Fibroblast of lung (primary cell): ENCODE measurements around the gene NRXN2. TPM values are rescaled to one million over a fixed set of nuclear protein-coding genes. Genes with fewer than 3 reads are reported as not detected.

ENCODE experiments used
- DNase-seq, 2 donors: peaks; one replicate each; pipeline versions ENCODE4 v3.0.0 to v3.0.0-alpha.2; 2010; ENCODE audit warnings: low read depth in 2 of 2
- H2AFZ ChIP-seq: 2 replicates; pipeline ENCODE4 v1.5.1; 2012; ENCODE audit warnings: low read length, control low read depth, inconsistent platforms
- H3K27ac ChIP-seq: 2 replicates; pipeline ENCODE4 v1.5.1; 2011; ENCODE audit warnings: low read length, control low read depth; ENCODE audit not compliant: insufficient read depth
- H3K27me3 ChIP-seq: 2 replicates; pipeline ENCODE4 v1.5.1; 2011; ENCODE audit warnings: mild to moderate bottlenecking, low read length; ENCODE audit not compliant: control insufficient read depth, insufficient read depth
- H3K36me3 ChIP-seq: 2 replicates; pipeline ENCODE4 v1.5.1; 2011; ENCODE audit warnings: low read length; ENCODE audit not compliant: control insufficient read depth, insufficient read depth
- H3K4me1 ChIP-seq: 2 replicates; pipeline ENCODE4 v1.5.1; 2011; ENCODE audit warnings: low read length; ENCODE audit not compliant: control insufficient read depth, insufficient read depth; ENCODE audit errors: extremely low read depth
- H3K4me2 ChIP-seq: 2 replicates; pipeline ENCODE4 v1.5.1; 2011; ENCODE audit warnings: low read length, control low read depth; ENCODE audit not compliant: insufficient read depth; ENCODE audit errors: extremely low read depth
- H3K4me3 ChIP-seq, 4 experiments: fragments of 200-600 bp in 1 of 4; sonication (generic) in 1 of 4; replicated peaks in 1 of 4; 2 replicates each; pipeline ENCODE4 v1.5.1; 2011 to 2016; ENCODE audit warnings: low read length in 4 of 4, low read depth in 3 of 4, mild to moderate bottlenecking in 3 of 4, control low read depth in 2 of 4, inconsistent platforms in 1 of 4, mixed read lengths in 1 of 4; ENCODE audit not compliant: insufficient read depth in 1 of 4; ENCODE audit errors: control extremely low read depth in 1 of 4
- H3K79me2 ChIP-seq: 2 replicates; pipeline ENCODE4 v1.5.1; 2012; ENCODE audit warnings: mild to moderate bottlenecking, low read length, inconsistent platforms; ENCODE audit not compliant: control insufficient read depth, insufficient read depth
- H3K9ac ChIP-seq: 2 replicates; pipeline ENCODE4 v1.5.1; 2011; ENCODE audit warnings: mild to moderate bottlenecking, low read length, control low read depth; ENCODE audit not compliant: insufficient read depth
- H3K9me3 ChIP-seq: 2 replicates; pipeline ENCODE4 v1.5.1; 2012; ENCODE audit warnings: low read depth, low read length; ENCODE audit not compliant: control insufficient read depth, insufficient read depth
- H4K20me1 ChIP-seq: 2 replicates; pipeline ENCODE4 v1.5.1; 2011; ENCODE audit warnings: low read length; ENCODE audit not compliant: control insufficient read depth, insufficient read depth; ENCODE audit errors: extremely low read depth
- EZH2 ChIP-seq: IDR thresholded peaks from 2 replicates; pipeline ENCODE4 v1.5.1; 2012; ENCODE audit warnings: low read length, control low read depth, mild to moderate bottlenecking; ENCODE audit errors: missing control alignments
- polyA plus RNA-seq, 2 donors: library from polyadenylated mRNA; depleted of rRNA in 1 of 2; stranded (reverse) in 1 of 2; unstranded in 1 of 2; fragments of >200 nt; gene quantifications; 2 replicates each; pipeline ENCODE4 v1.2.1, GENCODE V29; 2011 to 2012; ENCODE audit warnings: missing spikeins in 1 of 2
- total RNA-seq: library from RNA; depleted of rRNA; stranded (reverse); fragments of >200 nt; gene quantifications from 2 replicates; pipeline ENCODE4 v1.2.1, GENCODE V29; 2014
- TF ChIP-seq, protein P1 (sequence below), 2 donors: IDR thresholded peaks in 1 of 2; conservative IDR thresholded peaks in 1 of 2; 1 replicate in 1 of 2; 2 replicates in 1 of 2; pipeline ENCODE4 v1.5.1; 2011 to 2012; ENCODE audit warnings: low read length in 2 of 2, control low read depth in 1 of 2, inconsistent platforms in 1 of 2, low read depth in 1 of 2, mild to moderate bottlenecking in 1 of 2

The NRXN2 gene
- total and polyA plus RNA-seq, 2 donors (not counting 1 experiment from before 2014, with no cell fraction given), result under 0.01 to 0.75 TPM

DNA sequence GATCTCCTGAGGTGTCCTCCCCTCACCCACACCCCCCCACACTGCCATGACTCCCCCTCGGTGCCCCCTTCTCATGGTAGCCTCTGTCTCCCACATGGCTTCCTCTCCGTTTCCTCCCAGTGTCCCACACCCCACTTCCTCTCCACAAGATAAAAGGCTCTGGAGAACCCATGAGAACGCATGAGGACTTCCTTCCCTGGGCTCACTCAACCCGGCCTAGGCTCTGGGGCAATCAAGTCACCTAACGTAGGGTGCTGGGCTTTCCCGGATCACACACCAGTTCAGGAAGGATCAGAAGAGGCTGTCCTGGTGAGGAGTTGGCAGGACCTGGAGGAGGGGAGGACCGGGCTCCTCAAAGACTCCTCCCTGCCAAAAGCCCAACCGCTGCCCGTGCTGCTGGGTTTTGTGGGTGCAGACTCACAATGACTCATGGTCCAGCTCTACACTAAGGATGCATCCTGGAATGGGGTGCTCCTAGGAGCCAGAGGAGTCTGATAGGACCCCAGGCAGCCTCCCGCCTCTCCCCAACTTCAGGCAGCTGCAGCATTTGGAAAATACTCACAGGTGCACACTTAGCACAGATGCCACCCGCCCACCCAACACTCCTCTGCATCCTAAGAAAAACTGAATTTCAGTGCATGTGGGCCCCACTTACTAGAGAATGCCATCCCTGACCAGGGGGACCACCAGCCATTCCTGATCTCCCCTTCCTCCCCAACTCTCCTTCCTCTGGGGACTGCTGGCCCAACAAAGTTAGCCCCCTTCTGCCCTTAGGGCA, 110.9 kb downstream of the NRXN2 start:
- no peaks in the 10 kb centered on the region for H3K4me1 ChIP-seq
- no peaks in the 10 kb centered on the region for H3K36me3 ChIP-seq
- H2AFZ ChIP-seq, result no peak overlapping the region
- no peak for TF ChIP-seq EZH2
- TF ChIP-seq, protein P1, sequence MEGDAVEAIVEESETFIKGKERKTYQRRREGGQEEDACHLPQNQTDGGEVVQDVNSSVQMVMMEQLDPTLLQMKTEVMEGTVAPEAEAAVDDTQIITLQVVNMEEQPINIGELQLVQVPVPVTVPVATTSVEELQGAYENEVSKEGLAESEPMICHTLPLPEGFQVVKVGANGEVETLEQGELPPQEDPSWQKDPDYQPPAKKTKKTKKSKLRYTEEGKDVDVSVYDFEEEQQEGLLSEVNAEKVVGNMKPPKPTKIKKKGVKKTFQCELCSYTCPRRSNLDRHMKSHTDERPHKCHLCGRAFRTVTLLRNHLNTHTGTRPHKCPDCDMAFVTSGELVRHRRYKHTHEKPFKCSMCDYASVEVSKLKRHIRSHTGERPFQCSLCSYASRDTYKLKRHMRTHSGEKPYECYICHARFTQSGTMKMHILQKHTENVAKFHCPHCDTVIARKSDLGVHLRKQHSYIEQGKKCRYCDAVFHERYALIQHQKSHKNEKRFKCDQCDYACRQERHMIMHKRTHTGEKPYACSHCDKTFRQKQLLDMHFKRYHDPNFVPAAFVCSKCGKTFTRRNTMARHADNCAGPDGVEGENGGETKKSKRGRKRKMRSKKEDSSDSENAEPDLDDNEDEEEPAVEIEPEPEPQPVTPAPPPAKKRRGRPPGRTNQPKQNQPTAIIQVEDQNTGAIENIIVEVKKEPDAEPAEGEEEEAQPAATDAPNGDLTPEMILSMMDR (conservative IDR thresholded peaks at IDR 0.05 in 1 of 2, IDR thresholded peaks at IDR 0.05 in 1 of 2; ENCODE audit: low read depth in 1 of 2, low read length in 2 of 2), result no peak
- no peak overlapping the region for H3K4me3 ChIP-seq
- no peak overlapping the region for H3K4me2 ChIP-seq
- no peaks in the 10 kb centered on the region for H3K9me3 ChIP-seq
- H3K27me3 ChIP-seq, result peaks cover 4% of the 10 kb centered on the region
- no peak for DNase-seq
- H3K9ac ChIP-seq, result no peak overlapping the region
- no peaks in the 10 kb centered on the region for H3K79me2 ChIP-seq
- no peaks in the 10 kb centered on the region for H4K20me1 ChIP-seq
- H3K27ac ChIP-seq, result no peak overlapping the region

DNA sequence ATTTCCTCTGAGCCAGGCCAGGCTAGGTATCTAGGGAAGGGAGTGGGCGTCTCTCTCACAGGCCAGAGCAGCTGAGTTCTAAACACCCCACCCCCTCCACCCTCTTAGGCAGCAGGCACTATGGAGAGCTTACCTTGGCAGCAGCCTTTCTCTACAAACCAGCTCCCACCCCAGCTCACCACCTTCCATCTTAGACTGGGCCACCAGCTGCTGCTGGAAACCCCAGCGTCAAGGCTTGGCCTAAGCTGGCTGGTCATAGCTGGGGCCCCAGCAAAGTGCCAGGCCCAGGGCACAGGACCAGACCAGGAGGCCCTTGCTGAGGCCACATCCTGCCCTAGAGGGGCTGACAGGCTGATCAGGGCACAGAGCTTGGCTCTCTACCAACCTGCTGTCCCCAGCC, 111.8 kb downstream of the NRXN2 start:
- no peak overlapping the region for H3K4me3 ChIP-seq
- H2AFZ ChIP-seq, result no peak overlapping the region
- no peaks in the 10 kb centered on the region for H4K20me1 ChIP-seq
- no peaks in the 10 kb centered on the region for H3K9me3 ChIP-seq
- no peaks in the 10 kb centered on the region for H3K79me2 ChIP-seq
- no peaks in the 10 kb centered on the region for H3K4me1 ChIP-seq
- H3K27ac ChIP-seq, result no peak overlapping the region
- no peak overlapping the region for H3K4me2 ChIP-seq
- H3K9ac ChIP-seq, result no peak overlapping the region
- TF ChIP-seq EZH2, result no peak
- TF ChIP-seq, protein P1 (conservative IDR thresholded peaks at IDR 0.05 in 1 of 2, IDR thresholded peaks at IDR 0.05 in 1 of 2; ENCODE audit: low read depth in 1 of 2, low read length in 2 of 2), result no peak
- no peaks in the 10 kb centered on the region for H3K36me3 ChIP-seq
- H3K27me3 ChIP-seq, result peaks cover 4% of the 10 kb centered on the region
- no peak for DNase-seq

DNA sequence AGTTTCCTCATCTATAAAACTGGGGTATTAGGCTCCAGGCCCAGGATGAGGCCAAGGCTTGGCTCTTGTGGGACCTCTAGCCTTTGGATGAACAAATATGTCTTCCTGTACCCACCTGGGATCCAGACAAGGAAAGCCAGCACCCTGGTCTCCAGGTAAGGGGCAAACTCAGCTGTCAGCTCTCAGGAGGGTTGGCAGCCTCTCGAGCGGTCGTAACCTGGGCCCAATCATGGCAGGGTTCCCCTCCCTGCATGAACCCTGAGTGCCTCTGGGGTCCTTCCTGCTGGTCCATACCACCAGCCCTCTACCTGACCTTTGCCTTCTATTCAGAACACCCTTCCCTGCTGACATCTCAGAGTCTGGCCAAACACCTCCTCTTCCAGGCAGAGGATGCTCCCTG, 112.4 kb downstream of the NRXN2 start:
- no peaks in the 10 kb centered on the region for H4K20me1 ChIP-seq
- no peaks in the 10 kb centered on the region for H3K4me1 ChIP-seq
- no peak overlapping the region for H3K9ac ChIP-seq
- H3K36me3 ChIP-seq, result no peaks in the 10 kb centered on the region
- no peak overlapping the region for H3K4me3 ChIP-seq
- H3K79me2 ChIP-seq, result no peaks in the 10 kb centered on the region
- H3K9me3 ChIP-seq, result no peaks in the 10 kb centered on the region
- peaks cover 4% of the 10 kb centered on the region for H3K27me3 ChIP-seq
- no peak overlapping the region for H3K4me2 ChIP-seq
- no peak for DNase-seq
- no peak overlapping the region for H2AFZ ChIP-seq
- H3K27ac ChIP-seq, result no peak overlapping the region
- TF ChIP-seq EZH2, result no peak
- TF ChIP-seq, protein P1 (conservative IDR thresholded peaks at IDR 0.05 in 1 of 2, IDR thresholded peaks at IDR 0.05 in 1 of 2; ENCODE audit: low read depth in 1 of 2, low read length in 2 of 2), result no peak
